Stimulated activated CD8-positive, alpha-beta memory T cell treated with anti-CD3 and anti-CD28 coated beads, Interleukin-12 subunit alpha, Interleukin-12 subunit beta, amount 100 ng/mL, for 1 hour (primary cell): ENCODE results near the gene DPYSL5.
"Not testable (repeated sequence)": the region's sequence is repeated elsewhere in the genome, so short reads cannot be mapped to it uniquely, and the experiment has no call there.

Experiments
- DNase-seq: peaks from one replicate; pipeline ENCODE4 v3.0.0-alpha.2; 2020; ENCODE audit warnings: low read depth

DPYSL5 gene

DNA sequence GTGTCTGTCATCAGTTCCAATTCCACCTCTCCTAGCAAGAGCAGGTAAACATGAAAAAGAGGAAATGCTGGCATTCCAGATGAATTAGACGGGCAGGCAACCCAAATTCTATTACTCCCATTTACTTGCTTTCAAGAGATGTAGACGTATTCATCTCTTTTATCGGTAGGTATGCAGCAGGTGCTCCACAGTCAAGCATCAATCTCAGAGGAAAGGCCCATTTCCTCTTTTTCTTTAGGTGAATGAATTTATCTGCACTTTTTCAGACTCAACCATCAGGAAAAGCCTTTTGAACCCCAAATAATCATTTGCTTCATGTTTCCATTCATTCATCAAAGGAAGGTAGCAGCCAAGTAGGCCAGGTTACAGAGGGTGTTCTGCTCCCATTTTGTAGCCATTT is 27.9 kb downstream of the DPYSL5 start:
- DNase-seq: no peak

DNA sequence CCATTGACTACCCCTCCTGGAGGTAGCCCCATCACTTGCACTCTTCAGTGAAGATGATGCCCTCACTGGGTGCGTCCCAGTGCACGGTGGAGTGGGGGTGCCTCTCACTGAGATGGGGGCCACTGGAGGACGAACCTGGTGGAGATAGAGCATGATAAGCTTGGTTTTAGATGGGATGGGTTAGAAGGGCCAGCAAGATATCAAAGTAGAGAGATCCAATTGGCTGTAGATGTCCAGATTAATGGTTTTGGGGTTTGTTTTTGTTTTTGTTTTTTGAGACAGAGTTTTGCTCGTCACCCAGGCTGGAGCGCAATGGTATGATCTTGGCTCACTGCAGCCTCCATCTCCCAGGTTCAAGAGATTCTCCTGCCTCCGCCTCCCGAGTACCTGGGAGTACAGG is 28.3 kb downstream of the DPYSL5 start:
- DNase-seq: no peak

DNA sequence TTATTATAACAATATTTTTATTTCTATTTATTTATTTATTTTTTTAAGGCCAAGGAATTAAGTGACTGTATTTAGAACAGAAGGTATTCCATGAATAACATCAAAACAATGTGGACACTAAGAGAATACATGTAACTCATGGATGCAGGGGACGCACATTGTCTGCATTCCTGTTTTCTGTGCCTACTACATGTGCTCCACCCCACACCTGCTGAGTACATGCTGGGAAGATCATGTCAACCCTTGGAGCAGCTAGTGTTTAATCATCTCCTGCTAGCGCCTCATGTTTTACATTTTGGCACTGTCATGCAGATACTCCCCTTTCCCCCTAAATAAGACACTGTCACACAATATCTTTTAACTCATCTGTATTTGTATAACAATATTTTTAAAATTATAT is 29.3 kb downstream of the DPYSL5 start:
- no peak for DNase-seq

GRCh38 chr2:26880161-26880560 is 32.2 kb downstream of the DPYSL5 start:
- no peak for DNase-seq

DNA sequence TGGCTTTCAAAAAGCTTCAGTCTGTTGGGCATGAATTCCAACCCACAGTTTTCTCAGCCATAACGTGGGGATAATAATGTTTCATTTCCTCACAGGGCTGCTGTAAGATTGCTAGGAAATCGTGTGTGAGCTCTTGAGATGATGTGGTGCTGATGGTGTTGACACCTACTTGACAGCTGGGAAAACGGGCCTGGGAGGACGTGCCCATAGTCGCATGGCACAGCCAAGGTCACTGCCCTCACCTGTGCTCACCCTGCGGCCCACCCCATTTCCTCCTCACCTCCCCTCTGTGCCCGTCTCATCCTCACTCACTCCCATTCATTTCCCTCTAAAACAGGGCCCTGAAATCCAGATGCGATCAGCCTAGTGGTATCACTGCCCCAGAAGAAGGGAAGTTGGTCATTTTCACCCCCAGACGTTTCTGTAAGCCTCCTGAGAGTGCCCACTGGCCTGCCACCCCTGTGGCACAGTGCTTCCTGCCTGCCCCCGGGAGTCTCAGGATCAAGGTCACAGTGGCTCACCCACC is 33.0 kb downstream of the DPYSL5 start:
- no peak for DNase-seq

DNA sequence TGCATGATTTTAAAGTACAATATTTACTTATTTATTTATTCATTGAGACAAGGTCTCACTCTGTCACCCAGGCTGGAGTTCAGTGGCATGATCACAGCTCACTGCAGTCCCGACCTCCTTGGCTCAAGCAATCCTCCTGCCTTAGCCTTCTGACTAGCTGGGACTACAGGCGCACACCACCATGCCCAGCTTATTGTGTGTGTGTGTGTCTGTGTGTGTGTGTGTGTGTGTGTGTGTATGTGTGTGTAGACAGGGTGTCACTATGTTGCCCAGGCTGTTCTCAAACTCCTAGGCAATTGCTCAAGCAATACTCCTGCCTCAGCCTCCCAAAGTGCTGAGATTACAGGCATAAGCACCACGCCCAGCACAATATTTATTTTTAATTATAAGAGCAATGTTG is 34.3 kb downstream of the DPYSL5 start:
- not testable (repeated sequence) for DNase-seq

GRCh38 chr2:26883956-26884355 is 36.0 kb downstream of the DPYSL5 start:
- DNase-seq: no peak

- no peak for DNase-seq
These were observed 36.6 kb downstream of the DPYSL5 start for GRCh38 chr2:26884486-26884885.

GRCh38 chr2:26885651-26886329 is 37.9 kb downstream of the DPYSL5 start:
- DNase-seq: no peak

DNA sequence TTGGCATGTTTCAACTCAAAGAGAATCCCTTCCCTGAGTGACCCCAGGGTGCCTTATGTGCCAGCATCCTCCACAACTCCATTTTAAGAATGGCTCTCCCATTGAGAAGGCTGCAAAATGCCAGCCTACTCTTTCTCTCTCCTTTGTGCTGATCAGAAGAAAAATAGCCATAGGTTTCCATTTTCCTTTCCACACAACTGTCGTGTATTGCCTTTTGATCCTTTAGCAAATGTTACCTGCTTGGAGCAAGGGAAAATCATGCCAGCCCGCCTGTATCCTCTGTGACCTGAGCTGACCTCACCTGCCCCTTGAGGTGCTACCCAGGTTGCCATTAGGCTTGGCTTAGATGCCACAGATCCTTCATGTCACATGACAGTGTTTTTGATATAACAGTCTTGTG is 38.8 kb downstream of the DPYSL5 start:
- no peak for DNase-seq

DNA sequence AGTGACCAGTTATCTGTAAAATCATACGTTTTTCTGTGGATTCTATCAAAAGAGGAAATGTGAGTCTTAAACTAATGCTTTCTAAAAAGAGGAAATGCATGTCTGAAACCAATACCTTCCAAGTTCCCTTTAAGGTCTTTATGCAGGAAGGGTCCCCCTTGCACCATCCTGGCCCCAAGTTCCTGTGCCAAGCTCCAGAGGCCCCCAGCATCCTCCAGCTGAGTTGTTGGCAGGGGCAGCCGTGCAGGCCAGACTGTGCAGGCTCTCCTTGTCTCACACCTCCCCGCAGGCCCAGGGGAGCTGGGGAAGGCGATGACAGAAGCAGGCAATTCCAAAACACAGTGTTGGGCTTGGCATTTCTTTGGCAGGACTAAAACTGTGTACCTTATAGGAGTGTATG is 39.2 kb downstream of the DPYSL5 start:
- no peak for DNase-seq

DNA sequence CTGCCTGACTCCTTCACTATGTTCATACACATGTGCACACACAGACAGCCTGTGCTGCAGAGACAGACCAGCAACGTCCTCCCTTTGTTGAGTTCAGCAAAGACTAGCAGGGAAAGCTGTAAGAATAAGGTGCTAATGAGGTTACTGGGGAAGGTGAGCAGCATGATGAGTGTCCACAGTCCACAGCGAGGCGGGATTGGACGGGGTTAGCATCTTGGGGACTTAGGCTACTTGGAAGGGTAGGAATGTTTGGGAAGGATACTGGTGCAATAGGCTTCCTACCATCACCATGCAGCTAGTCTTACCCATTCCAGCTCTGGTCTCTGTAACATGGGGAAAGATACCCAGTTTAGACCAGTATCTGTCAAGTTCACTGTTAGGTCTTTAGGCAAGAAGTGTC is 41.9 kb downstream of the DPYSL5 start:
- DNase-seq: no peak

- DNase-seq: no peak
These were observed 42.5 kb downstream of the DPYSL5 start for GRCh38 chr2:26890341-26891000.

GRCh38 chr2:26892133-26892532 is 44.2 kb downstream of the DPYSL5 start:
- DNase-seq: no peak

DNA sequence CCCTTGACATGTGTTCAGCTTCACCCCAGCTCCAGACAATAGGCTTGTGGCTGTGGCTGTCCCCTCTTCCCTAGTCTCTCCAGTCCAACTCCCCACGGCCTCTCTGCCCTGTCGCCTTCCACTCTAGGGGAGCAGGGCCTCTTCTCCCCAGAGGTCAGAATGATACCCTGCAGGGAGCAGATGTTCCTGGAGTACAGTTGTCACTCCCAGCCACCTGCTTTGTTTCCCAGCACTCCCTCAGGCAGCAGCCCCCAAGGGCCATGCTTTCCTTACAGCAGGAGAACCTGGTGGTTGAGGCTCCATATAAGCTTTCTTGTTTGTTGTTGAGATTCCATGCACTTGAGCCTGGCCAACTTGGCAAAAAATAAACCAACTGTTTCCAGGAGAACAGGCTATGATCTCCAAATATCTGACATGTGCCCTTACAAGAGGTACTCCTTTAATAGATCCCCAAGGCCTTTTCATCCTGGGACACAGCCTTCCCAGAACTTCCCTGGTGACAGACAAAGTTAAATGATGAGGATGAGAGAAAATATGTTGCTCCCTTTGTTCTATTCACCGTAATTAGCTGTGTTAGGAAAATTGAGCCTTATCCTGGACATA is 45.1 kb downstream of the DPYSL5 start:
- no peak for DNase-seq

- no peak for DNase-seq
These were observed 46.2 kb downstream of the DPYSL5 start for GRCh38 chr2:26894136-26894535.

DNA sequence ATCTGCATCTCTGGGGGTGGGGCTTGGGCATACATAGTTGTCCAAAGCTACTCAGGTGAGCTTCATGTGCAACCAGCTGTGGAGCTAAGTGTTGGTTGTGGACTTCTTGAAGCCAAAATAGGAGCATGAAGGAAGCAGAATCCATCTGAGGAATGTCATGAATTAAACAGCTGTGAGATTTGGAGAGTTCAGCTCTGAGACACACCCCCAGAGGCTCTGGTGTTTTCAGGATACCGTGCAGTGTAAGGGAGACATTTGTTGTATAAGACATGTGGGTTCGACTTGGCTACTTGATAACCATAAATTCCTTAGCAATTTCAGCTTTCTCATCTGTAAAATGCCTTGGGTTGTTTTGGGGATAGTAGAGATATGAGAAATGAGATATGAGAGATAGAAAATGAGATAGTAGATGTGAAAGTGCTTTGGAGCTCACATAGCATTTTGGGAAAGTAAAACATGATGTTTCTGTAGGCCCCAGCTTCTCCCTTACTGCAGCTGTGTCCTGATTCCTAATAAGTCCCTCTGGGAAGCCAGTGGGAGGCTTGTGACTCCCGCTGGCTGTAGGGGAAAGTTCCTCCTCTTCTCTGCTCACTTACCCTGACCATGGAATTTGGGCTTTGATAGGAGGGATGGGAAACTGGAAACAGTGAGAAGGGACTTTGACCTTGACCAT is 50.0 kb downstream of the DPYSL5 start:
- DNase-seq: no peak

DNA sequence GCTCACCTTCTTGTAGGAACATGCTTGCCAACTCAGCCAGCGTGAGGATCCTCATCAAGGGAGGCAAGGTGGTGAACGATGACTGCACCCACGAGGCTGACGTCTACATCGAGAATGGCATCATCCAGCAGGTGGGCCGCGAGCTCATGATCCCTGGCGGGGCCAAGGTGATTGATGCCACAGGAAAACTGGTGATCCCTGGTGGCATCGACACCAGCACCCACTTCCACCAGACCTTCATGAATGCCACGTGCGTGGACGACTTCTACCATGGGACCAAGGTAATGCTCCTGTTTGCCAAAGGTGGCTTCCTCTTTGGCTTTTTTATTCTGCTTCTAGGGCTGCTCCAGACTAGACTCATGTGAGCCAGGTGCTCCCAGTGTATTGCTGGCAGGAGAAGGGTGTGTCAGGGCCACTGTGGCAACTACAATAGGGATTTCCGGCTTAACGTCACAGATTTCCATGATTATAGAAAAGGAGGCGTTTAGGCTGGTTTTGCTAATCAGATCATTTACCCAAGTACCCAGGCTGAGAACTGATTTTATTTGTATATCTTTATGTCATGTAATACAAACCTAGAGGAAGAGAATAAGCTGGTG is 50.6 kb downstream of the DPYSL5 start:
- no peak for DNase-seq

DNA sequence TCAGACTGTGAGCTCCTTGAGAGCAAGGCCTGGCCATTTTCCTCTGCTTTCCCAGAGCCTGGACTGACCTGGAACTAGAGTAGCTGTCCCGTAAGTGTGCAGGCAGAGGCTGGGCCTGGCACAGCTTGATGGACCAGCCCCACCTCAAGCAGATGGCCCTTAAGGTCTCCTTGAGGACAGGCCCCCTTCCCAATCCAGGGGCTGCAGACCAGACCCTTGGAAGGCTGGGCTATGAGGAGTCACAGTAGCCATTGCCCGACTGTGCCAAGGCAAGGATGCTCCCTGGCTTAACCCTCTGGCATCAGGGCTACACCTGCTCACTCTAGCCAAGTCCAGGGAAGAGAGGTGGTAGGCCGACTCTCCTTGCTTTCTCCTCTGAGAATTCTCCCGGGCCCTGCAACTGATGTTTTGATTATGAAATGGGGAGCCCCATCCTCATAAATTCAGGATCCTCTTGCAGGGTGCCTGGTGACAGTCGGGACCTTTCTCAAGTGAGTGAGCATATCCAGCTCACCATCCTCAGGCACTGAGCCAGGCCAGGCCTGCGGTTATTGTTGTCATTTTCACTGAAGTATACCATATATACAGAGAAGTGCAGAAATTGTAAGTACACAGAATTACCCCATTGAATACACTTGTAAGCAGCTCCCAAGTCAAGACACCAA is 51.7 kb downstream of the DPYSL5 start:
- DNase-seq: no peak

DNA sequence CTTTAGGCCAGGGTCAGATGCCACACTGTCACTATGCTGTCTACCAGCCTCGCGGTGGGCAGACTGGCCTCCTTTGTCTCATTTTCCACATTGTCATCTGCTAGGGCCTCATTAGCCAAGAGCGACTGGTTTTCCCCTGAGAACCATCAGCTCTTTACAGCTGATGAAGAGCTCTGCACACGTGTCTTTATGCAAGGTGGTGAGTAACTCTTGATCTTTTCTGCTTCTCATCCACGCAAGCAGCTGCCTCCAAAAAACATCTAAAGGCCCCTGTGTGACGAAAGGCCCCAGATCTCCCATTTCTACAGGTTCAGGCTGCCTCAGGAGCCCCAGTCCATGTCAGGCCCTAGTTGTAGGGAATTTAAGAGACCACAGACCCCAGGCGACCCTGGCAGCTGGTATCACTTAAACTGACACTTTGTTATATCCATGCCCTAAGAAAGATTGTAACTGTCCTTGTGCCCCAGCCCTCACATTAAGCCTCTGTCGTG is 52.9 kb downstream of the DPYSL5 start:
- no peak for DNase-seq

DNA sequence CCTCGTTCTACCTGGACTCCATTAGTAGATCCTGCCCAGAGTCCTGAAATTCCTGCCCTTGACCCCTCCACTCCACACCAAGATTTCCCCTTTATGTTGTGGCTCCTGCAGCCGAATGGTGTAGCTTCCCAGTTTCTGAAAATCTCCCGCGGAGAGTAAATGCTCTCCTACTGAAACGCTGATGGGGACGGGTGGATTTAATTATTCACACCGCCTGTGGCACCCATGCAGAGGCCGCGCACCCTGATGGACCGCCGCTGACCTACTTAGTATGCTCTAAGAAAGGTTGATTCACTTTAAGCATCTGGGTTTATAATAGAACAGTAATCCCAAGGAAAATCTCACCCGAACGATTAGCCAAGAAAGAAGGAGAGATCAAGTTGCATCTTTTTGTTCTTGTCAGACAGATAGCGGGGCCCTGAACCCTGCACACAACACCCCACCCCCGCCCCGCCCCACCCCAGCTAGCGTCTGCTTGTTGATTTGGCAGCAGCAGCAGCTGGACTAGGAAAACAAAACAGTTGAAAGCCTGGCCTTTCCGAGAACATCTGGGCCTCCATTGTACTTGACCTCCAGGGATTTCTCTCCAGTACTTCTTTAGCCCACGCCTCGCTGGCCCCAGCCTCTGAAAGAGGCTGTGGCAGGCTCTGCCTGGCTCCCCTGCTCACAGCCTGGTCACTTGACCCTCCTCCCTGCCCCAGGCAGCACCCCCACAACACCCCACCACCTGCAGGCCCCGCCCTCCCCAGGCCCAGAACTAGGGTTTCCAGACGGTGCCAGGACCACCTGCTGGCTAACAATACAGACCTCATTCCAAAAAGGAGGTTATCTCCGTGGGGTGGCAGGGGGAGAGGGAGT is 53.6 kb downstream of the DPYSL5 start:
- no peak for DNase-seq
